Ishikawa (cell line): ENCODE data around the gene SCNM1.

Source experiments
- EGR1 ChIP-seq: IDR thresholded peaks from 2 replicates; pipeline ENCODE4 v1.6.1; 2012
- EP300 ChIP-seq: IDR thresholded peaks from 2 replicates; pipeline ENCODE4 v1.6.1; 2012; ENCODE audit warnings: borderline replicate concordance
- MAX ChIP-seq: IDR thresholded peaks from 2 replicates; pipeline ENCODE4 v1.6.1; 2012
- RAD21 ChIP-seq: IDR thresholded peaks from 2 replicates; pipeline ENCODE4 v1.6.1; 2012; ENCODE audit warnings: low read depth
- REST ChIP-seq: IDR thresholded peaks from 2 replicates; pipeline ENCODE4 v1.6.1; 2012; ENCODE audit warnings: low read depth, mild to moderate bottlenecking
- TAF1 ChIP-seq: IDR thresholded peaks from 2 replicates; pipeline ENCODE4 v1.6.1; 2012; ENCODE audit warnings: low read depth, mild to moderate bottlenecking
- USF1 ChIP-seq: IDR thresholded peaks from 2 replicates; pipeline ENCODE4 v1.6.1; 2012

GRCh38 chr1:151124763-151125403, 41.1 kb upstream of the SCNM1 start:
- TF ChIP-seq TAF1 (no peak), USF1 (no peak), RAD21 (no peak), EGR1 (no peak), MAX (no peak), REST (no peak), EP300 (no peak)
